Muscle layer of colon (tissue), 2 donors: Measurements from ENCODE around the gene ADARB2.

Experiments
- H3K27ac ChIP-seq: one replicate; pipeline ENCODE4 v1.7.0; 2013; ENCODE audit warnings: low read depth, mild to moderate bottlenecking, low read length, moderate library complexity
- H3K27me3 ChIP-seq, 2 donors: one replicate each; pipeline ENCODE4 v1.7.0; 2013; ENCODE audit warnings: low read length in 2 of 2, mild to moderate bottlenecking in 2 of 2; ENCODE audit not compliant: insufficient read depth in 2 of 2, control insufficient read depth in 1 of 2
- H3K36me3 ChIP-seq: one replicate; pipeline ENCODE4 v1.7.0; 2013; ENCODE audit warnings: mild to moderate bottlenecking, low read length; ENCODE audit not compliant: insufficient read depth
- H3K4me1 ChIP-seq: one replicate; pipeline ENCODE4 v1.7.0; 2013; ENCODE audit warnings: mild to moderate bottlenecking, low read length; ENCODE audit not compliant: insufficient read depth
- H3K4me3 ChIP-seq, 2 donors: one replicate each; pipeline ENCODE4 v1.7.0; 2013; ENCODE audit warnings: low read length in 2 of 2, low read depth in 1 of 2, mild to moderate bottlenecking in 1 of 2, moderate library complexity in 1 of 2
- H3K9ac ChIP-seq: one replicate; pipeline ENCODE4 v1.7.0; 2013; ENCODE audit warnings: low read length
- H3K9me3 ChIP-seq: one replicate; pipeline ENCODE4 v1.7.0; 2013; ENCODE audit warnings: mild to moderate bottlenecking, low read length
- donor health status: abdominal sarcoma.
- donor health status: Adenocarcinoma of cecum.

ADARB2 gene

GRCh38 chr10:1184541-1185430 lies 552.5 kb downstream of the ADARB2 start:
- no peak overlapping the region for H3K9ac ChIP-seq

GRCh38 chr10:1183701-1184100 lies 553.6 kb downstream of the ADARB2 start:
- Histone ChIP-seq H3K4me3 (no peak overlapping the region), H3K27me3 (no peaks in the 10 kb centered on the region), H3K27ac (no peak overlapping the region), H3K9ac (no peak overlapping the region), H3K9me3 (no peaks in the 10 kb centered on the region), H3K36me3 (no peaks in the 10 kb centered on the region), H3K4me1 (no peaks in the 10 kb centered on the region)

More at GRCh38 chr10:1184541-1185430, 552.5 kb downstream of the ADARB2 start:
- Histone ChIP-seq H3K4me3 (no peak overlapping the region), H3K9me3 (no peaks in the 10 kb centered on the region), H3K27ac (no peak overlapping the region), H3K27me3 (no peaks in the 10 kb centered on the region), H3K36me3 (no peaks in the 10 kb centered on the region), H3K4me1 (no peaks in the 10 kb centered on the region)

GRCh38 chr10:1183033-1183396 lies 554.3 kb downstream of the ADARB2 start:
- Histone ChIP-seq H3K4me1 (no peaks in the 10 kb centered on the region), H3K27ac (no peak overlapping the region), H3K36me3 (no peaks in the 10 kb centered on the region), H3K9ac (no peak overlapping the region), H3K27me3 (no peaks in the 10 kb centered on the region), H3K4me3 (no peak overlapping the region), H3K9me3 (no peaks in the 10 kb centered on the region)

GRCh38 chr10:1182280-1183032 lies 554.9 kb downstream of the ADARB2 start:
- Histone ChIP-seq H3K4me3 (no peak overlapping the region), H3K27me3 (no peaks in the 10 kb centered on the region), H3K9me3 (no peaks in the 10 kb centered on the region), H3K27ac (no peak overlapping the region), H3K9ac (no peak overlapping the region), H3K36me3 (no peaks in the 10 kb centered on the region), H3K4me1 (no peaks in the 10 kb centered on the region)

GRCh38 chr10:1180836-1181235 lies 556.5 kb downstream of the ADARB2 start:
- H3K9me3 ChIP-seq: no peaks in the 10 kb centered on the region
- no peaks in the 10 kb centered on the region for H3K36me3 ChIP-seq
- no peak overlapping the region for H3K27ac ChIP-seq
- H3K4me3 ChIP-seq: no peak overlapping the region
- H3K27me3 ChIP-seq: no peaks in the 10 kb centered on the region
- no peaks in the 10 kb centered on the region for H3K4me1 ChIP-seq
- no peak overlapping the region for H3K9ac ChIP-seq

GRCh38 chr10:1180071-1180730 lies 557.1 kb downstream of the ADARB2 start:
- no peak overlapping the region for H3K4me3 ChIP-seq
- H3K27ac ChIP-seq: no peak overlapping the region
- H3K4me1 ChIP-seq: no peaks in the 10 kb centered on the region
- no peaks in the 10 kb centered on the region for H3K36me3 ChIP-seq
- H3K9ac ChIP-seq: no peak overlapping the region
- no peaks in the 10 kb centered on the region for H3K27me3 ChIP-seq
- no peaks in the 10 kb centered on the region for H3K9me3 ChIP-seq

- H3K27ac ChIP-seq: no peak overlapping the region
Observed at GRCh38 chr10:1179346-1180070, 557.8 kb downstream of the ADARB2 start.

GRCh38 chr10:1178506-1178905 lies 558.8 kb downstream of the ADARB2 start:
- no peaks in the 10 kb centered on the region for H3K36me3 ChIP-seq
- no peaks in the 10 kb centered on the region for H3K27me3 ChIP-seq
- no peak overlapping the region for H3K27ac ChIP-seq
- no peaks in the 10 kb centered on the region for H3K9me3 ChIP-seq
- no peak overlapping the region for H3K4me3 ChIP-seq
- H3K4me1 ChIP-seq: no peaks in the 10 kb centered on the region
- H3K9ac ChIP-seq: no peak overlapping the region

More at GRCh38 chr10:1179346-1180070, 557.8 kb downstream of the ADARB2 start:
- Histone ChIP-seq H3K9ac (no peak overlapping the region), H3K9me3 (no peaks in the 10 kb centered on the region), H3K4me3 (no peak overlapping the region), H3K27me3 (no peaks in the 10 kb centered on the region), H3K4me1 (no peaks in the 10 kb centered on the region), H3K36me3 (no peaks in the 10 kb centered on the region)

GRCh38 chr10:1177936-1178335 lies 559.4 kb downstream of the ADARB2 start:
- Histone ChIP-seq H3K9me3 (no peaks in the 10 kb centered on the region), H3K4me3 (no peak overlapping the region), H3K27me3 (no peaks in the 10 kb centered on the region), H3K9ac (no peak overlapping the region), H3K27ac (no peak overlapping the region), H3K36me3 (no peaks in the 10 kb centered on the region), H3K4me1 (no peaks in the 10 kb centered on the region)

- Histone ChIP-seq H3K9ac (no peak overlapping the region), H3K4me3 (no peak overlapping the region), H3K36me3 (no peaks in the 10 kb centered on the region), H3K4me1 (no peaks in the 10 kb centered on the region), H3K27ac (no peak overlapping the region), H3K9me3 (no peaks in the 10 kb centered on the region), H3K27me3 (no peaks in the 10 kb centered on the region)
Observed at GRCh38 chr10:1175956-1176565, 561.3 kb downstream of the ADARB2 start.
